Inflammatory macrophage (primary cell): ENCODE results near the gene TFB1M.
"Not testable (repeated sequence)": the region's sequence is repeated elsewhere in the genome, so short reads cannot be mapped to it uniquely, and the experiment has no call there.

Experiments
- DNase-seq, 2 donors: peaks; one replicate each; pipeline ENCODE4 v3.0.0-alpha.2; 2020 to 2022

TFB1M gene

DNA sequence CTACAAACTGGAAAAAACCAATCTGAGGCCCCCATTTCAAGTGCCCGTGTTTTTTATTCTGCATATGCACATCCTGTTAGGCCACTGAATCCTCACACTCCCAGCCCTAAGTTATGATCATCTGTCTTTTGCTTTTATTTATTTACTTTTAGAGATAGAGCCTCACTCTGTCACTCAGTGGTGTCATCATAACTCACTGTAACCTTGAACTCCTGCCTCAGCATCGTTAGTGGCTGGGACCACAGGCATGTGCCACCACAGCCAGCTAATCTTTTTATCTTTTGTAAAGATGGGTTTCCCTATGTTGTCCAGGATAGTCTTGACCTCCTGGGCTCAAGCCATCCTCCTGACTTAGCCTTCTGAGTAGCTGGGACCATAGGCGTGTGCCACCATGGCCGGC is 80.1 kb downstream of the TFB1M start:
- DNase-seq: no peak

DNA sequence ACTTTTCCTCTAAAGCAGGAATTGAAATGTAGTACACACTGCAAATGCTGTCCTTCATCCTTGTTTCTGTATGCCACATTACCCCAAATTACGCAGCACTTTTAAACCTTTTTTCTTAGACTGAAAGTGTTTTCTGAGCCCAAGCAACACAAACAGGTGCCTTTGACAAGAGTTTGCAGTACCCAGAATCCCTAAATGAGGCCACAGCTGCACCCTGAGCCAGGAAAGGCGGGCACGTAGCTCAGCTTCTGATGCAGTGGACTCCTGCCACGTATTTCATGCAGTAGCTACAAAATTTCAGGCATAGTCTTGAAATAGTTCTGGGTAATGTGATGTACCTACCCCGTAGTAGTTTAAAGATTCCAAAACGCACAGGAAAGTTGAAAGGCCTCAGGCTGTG is 81.4 kb downstream of the TFB1M start:
- no peak for DNase-seq

DNA sequence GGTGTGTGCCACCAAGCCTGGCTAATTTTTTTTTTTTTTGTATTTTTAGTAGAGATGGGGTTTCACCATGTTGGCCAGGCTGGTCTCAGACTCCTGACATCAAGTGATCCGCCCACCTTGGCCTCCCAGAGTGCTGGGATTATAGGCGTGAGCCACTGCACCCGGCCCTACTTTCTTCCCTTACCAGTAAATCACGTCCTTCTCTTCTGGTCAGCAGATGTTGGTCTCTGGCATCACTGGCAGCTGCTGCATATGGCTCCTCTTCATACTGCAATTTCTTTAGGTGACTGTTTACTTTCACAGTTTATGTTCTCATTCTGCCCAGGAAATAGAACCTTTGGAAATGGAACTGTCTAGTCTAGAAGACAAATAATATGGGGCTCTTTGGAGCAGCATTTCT is 83.3 kb downstream of the TFB1M start:
- DNase-seq: not testable (repeated sequence)

DNA sequence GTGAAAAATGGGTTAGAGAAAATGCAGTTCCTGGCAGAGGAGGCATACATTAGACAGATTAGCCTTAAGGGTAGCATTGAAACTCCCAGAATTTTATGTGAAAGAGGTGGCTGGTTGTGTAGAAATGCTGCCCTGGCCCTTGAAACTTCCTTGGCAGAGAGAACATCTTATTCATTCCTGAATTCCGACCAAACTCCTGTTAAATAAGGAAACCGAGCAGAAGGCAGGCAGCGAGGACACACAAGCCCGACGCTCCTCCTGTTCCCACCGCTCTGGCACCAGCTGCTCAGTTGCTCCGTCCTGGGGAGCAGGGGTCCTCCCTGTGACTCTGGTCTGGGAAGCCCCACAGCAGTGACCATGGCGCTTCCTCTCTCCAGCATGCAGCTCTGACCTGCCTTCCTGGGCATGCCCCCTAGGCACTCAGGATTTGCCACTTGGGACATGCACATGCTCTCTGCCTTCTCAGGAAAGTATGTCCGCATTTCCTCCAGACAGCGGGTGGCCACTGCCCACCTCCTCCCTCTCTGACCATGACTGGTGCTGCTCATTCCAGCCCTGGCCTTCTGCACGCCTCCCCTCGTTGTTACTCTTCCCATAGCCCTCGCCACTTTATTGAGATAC is 85.6 kb downstream of the TFB1M start:
- DNase-seq: no peak

DNA sequence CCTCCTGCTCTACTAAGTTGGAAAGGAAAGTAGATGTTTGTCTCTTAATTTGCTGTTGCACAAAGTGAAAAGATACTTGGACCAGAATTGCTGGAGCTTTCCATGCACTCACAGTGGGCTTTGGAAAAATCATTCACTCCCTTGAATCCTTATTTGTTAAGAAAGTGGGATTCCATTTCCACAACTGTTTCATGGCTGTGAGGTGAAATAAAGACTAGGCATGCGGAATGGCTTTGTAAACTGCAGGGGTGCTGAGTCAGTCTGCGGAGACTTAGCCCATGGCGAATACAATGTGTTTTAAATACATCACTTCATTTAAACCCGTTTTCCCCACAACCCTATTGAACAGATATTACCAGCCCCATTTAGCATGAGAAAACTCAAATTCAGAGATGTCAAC is 87.2 kb downstream of the TFB1M start:
- no peak for DNase-seq

DNA sequence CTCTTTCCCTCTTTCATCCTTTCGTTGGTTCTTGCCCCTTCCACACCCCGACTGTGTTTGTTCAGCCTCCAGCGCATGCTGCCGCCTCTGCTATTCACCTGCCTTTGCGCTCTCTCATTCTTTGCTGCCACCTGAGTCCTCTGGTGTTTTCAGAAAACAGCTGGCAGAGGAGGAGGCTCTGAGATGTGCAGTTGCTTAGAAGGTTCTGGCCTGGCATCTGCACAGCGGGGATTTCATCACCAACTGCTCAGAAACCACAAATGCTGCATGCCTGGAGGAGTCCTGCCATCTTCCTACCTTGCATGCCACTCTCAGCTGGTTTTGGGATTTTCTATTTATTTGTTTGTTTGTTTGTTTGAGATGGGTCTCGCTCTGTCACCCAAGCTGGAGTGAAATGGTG is 89.7 kb downstream of the TFB1M start:
- DNase-seq: peak in 1 of 2 donors; percentile 24

DNA sequence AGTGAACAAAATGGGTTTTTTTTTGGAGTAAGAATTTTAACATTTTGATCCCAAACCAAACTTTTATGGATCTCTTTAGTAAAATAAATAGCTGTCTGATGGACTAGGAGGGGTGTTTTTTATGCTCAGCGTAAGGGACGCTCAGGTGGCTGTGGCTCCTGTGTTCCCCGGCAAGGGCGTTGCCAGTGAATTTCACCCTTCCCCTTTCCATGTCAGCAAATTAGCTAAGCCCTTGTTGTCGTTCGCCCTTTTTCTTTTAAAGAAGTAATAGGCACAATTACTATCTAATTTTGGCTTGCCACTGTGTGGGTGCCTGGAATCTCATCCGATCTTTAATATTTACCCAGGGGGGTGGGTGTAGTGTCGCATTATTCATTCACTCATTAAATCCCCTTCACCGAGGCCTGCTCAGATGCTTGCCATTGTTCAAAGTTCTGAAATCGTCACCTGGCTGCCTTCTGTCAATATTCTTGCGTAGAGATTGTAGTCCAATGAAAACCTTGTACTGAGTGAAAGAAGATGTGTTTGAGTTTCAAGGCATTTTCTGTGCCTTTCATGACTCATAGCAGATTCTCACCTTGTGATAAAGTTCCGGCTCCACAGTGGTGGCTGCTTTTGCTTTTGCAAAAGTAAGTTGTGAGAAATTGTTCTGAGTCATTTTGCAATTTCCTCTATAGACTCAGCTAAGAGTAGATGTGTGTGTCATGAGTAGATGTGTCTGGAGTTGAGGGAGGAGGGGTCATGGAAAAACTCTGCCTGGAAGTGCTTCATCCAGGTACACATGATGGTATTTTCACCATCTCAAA is 90.4 kb downstream of the TFB1M start:
- DNase-seq: peak; percentile 88 to 89

DNA sequence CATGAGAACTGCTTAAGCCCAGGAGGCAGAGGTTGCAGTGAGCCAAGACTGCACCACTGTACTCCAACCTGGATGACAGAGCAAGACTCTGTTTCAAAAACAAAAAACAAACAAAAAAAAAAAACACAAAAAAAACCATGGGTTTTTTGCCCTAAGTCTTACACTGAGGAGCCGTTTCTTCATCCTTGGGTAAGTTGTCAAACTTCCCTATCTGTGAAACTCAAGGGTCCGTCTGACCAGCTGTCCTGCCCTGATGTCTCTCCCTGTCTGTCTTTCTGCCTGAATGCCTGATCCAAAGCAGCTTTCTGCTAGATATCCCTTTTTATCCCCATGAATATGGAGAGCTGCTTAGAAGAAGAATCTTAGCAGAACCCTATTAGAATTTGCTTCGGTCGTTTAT is 91.8 kb downstream of the TFB1M start:
- peak; percentile 56 to 64 for DNase-seq

DNA sequence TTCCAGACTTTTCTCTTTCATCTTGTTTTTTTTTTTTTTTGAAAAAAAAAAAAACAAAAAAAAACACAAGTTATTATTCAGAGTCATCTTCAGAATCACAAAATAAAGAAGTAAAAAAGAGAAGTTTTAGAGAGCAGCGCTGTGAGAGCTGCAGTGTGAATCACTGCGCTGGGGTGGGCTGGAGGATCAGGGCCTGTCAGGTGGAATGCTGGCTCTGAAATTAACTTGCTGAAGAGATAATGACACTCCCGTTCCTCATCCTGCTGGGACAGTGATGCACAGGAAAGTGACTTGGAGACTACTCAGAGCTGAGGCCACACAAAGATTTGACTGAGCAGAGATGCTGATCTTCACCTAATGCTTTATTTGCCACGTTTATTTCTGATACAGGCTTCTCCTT is 93.2 kb downstream of the TFB1M start:
- DNase-seq: peak; percentile 73 to 88

DNA sequence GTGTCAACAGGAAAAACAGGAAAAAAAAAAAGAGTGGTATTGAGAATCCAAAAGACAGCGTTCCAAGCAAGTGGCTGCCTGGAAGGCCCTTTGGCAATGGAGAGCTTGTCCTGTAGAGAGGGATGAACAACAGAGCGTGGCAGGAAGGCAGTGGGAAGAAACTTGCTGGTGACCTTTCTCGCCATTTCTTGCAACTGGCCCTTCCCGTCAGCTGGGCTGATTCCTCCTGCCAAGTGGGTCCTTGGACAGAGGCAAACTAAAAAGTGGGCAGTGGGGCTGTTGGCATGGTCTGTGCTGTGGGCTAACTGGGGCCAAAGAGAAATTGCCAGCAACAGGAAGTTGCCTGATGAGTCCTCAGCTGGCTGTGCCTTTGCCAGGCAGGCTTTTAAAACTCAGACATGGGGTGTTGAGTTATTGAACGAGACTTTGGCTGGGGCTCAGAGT is 94.4 kb downstream of the TFB1M start:
- DNase-seq: peak in 1 of 2 donors; percentile 6

DNA sequence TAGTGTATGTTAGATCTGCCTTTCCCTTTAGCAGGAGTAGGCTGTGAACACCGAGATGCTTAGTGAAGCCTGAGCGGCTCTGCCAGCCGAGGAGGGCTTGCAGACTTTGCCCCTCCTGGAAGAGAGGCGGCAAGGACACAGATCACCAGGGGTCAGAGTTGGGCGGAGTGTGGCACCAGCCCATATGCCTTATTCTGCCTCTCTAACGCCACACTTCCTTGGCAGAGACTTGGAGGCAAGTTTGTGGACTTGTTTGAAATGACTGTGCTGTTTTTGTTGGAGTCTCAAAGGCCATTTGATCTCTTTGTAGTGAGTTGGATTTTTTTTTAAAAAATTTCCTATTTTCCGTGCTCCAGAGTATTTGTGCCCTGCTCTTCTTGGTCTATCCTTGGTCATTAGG is 95.0 kb downstream of the TFB1M start:
- no peak for DNase-seq

DNA sequence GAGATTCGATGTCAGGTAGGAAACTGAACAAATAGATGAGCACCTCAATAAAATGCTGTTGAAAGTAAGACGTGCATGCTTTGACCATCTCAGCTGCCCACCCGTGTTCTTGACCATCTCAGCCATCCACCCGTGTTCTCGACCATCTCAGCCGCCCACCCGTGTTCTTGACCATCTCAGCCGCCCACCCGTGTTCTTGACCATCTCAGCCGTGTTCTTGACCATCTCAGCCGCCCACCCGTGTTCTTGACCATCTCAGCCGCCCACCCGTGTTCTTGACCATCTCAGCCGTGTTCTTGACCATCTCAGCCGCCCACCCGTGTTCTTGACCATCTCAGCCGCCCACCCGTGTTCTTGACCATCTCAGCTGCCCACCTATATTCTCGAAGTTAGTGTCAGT is 95.6 kb downstream of the TFB1M start:
- DNase-seq: not testable (repeated sequence)

DNA sequence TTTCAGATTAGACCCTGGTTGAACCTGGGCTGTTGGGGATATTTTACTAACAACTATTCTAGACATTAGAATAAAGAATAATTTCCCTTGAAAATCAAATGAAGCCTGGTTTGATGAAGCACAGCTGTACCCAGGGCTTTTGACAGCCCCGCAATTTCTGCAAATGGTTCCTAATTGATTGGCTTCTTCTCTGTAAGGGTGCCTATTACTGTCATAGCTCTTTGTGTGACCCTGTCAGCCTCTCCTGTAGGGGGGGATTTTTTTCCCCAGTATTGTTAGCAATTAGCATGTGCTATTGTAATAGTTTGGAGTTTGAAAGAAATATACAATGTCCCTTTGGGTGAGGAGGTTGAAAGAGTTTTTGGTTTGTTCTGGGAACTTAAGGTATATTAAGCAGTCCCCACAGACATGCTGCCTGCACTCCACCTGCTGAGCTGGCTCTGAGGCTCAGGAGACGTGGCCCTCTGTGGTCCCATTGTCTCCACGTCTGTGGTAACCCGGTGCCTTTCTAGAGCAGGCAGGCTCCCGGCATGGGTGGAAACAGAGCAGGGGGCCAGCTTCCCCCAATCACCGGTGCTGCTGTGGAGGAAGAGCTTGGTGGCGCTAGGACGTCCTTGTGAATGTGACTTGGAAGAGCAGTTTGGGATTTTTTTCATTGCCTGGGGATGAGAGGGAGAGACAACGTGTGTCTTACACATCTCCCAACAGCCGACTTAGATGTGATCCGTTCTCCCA is 97.8 kb downstream of the TFB1M start:
- no peak for DNase-seq

DNA sequence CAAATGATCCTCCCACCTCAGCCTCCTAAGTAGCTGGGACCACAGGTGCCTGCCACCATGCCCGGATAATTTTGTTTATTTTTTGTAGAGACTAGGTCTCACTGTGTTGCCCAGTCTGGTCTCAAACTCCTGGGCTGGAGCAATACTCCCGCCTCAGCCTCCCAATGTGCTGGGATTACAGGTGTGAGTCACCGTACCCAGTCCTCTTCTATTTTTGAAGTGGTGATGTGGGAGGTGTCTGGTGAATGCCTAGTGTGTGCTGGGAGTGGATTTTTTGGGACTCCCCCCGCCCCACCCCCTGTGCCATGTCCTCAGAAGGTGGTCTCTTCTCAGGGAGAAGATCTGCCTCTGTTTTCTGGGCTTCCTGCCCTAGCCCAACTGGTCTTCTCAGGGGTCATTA is 98.4 kb downstream of the TFB1M start:
- no peak for DNase-seq

DNA sequence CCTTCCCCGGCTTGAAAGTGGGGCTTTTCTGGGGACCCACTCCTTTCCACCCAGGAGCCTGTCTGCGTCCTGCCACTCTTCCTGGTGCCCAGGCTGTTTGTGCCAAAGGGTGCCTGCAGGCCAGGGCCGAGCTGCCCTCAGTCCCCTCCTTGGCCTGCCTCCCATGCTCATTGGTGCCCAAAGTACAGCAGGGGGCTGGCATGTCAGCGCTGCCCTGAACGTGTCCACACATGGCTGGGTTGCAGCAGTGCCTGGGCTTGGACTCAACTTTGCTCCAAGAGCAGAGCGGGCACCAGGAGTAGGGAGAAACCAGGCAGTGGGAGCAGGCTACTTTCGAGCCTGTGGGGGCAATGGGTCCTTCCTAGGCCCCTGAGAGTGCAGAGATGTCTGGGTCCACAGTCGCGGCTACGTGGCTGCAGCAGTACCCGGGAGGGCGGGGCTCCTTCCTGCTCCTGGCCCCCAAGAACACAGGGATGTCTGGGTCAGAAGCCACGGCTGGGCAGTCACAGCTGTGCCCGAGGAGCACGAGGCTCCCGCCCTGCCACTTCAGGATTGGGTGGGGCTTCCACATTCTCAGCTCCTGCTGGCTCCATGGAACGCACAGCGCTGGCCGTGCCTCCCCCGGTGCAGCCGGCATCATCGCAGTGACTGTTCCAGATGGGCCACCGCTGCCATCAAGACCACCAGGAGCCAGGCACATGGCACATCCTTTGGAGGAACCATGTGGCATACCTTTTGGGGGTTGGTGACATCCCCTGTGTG is 100.5 kb downstream of the TFB1M start:
- DNase-seq: no peak

DNA sequence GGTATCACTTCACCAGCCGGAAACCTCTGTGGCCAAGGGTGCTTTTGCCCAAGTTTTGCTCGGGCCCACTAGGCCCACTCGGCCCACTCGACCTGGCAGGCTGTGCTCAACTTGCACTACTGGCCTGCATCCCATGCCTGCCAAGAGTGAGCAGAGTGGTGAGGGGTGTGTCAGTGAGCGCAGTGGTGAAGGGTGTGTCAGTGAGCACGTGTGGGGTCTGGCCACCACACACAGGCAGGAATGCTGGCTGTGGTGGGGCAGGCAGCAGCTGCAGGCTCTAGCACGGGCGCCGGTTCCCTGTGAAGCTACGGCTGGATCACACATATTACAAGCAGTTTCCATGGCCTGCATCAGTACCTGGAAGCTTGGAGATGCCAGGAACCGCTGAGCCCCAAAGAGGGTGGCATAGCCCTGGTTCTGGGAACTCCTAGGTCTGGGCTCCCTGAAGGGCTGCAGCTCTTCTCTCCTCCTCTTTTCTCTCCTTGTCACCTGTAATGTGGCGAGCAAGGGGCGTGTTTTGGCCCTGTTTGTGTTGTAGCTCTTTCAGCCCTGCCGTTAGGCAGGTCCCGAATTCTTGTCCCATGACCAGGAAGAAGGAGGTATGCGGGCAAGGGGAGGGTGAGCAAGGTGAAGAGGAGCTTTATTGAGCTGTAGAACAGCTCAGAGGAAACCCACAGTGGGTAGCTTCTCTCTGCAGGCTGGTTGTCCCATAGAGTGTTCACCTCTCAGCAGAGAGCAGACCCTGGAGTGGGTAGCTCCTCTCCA is 101.5 kb downstream of the TFB1M start:
- DNase-seq: no peak

DNA sequence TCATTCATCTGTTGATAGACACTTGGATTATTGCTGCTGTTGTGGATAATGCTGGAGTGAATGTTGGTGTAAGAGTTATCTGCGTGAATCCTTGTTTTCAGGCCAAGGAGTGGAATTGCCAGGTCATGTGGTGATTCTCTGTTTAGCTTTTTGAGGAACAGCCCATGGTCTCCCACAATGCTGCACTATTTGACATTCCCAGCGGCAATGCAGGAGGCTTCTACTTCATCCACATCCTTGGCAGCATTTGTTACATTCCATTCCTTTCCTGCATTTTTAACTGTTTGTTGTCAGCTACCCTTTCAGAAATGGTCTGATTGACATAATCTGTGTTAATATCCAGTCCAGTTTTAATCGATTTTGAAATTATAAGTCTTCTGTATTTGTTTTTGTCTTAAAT is 102.2 kb downstream of the TFB1M start:
- no peak for DNase-seq

DNA sequence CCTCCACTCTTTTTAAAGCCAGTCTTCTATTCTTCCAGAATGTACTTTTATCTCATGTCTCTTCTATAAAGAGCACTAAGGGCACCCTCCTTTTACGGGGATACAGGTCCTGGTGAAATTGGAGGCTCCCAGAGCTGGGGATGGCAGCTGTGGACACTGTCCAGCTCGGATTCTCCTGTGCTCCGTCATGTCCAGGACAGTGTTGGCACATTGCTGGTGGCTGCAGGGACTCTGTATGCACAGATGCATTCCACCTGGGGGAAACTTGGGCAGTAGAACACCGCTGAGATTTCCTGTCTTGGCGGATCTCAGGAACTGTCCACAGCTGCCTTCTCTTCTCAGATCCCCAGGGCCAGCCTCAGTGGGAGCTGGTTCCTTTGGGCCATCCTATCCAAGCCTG is 107.1 kb downstream of the TFB1M start:
- DNase-seq: no peak
